Measurements from ENCODE around the gene ARID4B.

GRCh38 chr1:235264327-235264726, 63.7 kb downstream of the ARID4B start:
- TF ChIP-seq POLR2A (IDR thresholded peaks at IDR 0.05) = no peak
- TF ChIP-seq CTCF (IDR thresholded peaks at IDR 0.05 in 4 of 5, conservative IDR thresholded peaks at IDR 0.05 in 1 of 5) = no peak
